Left lung (tissue), 10 donors: Measurements from ENCODE around the gene EMP3. TPM values are rescaled to one million over a fixed set of nuclear protein-coding genes. Genes with fewer than 3 reads are reported as not detected.
"Not testable (repeated sequence)": the region's sequence is repeated elsewhere in the genome, so short reads cannot be mapped to it uniquely, and the experiment has no call there.

Experiments used
- ATAC-seq: fragments of 200-7000 bp; cut with Tn5 transposase; one replicate; pipeline ENCODE4 v1.9.1; 2020; ENCODE audit warnings: moderate library complexity
- DNase-seq, 4 donors: peaks; one replicate each; pipeline ENCODE4 v3.0.0-alpha.2; 2013 to 2020
- H3K27ac ChIP-seq, 2 donors: fragments of 200-600 bp; sonication (generic) in 1 of 2; one replicate each; pipeline versions ENCODE4 v1.5.0 to v1.8.0; 2020 to 2021
- H3K27me3 ChIP-seq, 2 donors: fragments of 200-600 bp; sonication (generic) in 1 of 2; one replicate each; pipeline versions ENCODE4 v1.5.0 to v1.8.0; 2020 to 2021
- H3K36me3 ChIP-seq, 2 donors: fragments of 200-600 bp; sonication (generic) in 1 of 2; one replicate each; pipeline versions ENCODE4 v1.5.0 to v1.8.0; 2020 to 2021
- H3K4me1 ChIP-seq, 2 donors: fragments of 200-600 bp; one replicate each; pipeline ENCODE4 v1.8.0; 2021
- H3K4me3 ChIP-seq, 2 donors: fragments of 200-600 bp; sonication (generic) in 1 of 2; one replicate each; pipeline versions ENCODE4 v1.5.0 to v1.8.0; 2020 to 2021; ENCODE audit warnings: mild to moderate bottlenecking in 1 of 2
- H3K9me3 ChIP-seq, 2 donors: fragments of 200-600 bp; sonication (generic) in 1 of 2; one replicate each; pipeline versions ENCODE4 v1.5.0 to v1.8.0; 2020 to 2021
- CTCF ChIP-seq, 2 donors: fragments of 200-600 bp; sonication (generic) in 1 of 2; IDR thresholded peaks; one replicate each; pipeline versions ENCODE4 v1.5.0 to v1.8.0; 2021; ENCODE audit warnings: antibody characterized with exemption in 2 of 2
- intact Hi-C, 2 donors: fragments of 100-400 bp; cut with DNase I; formaldehyde crosslinking; loops; one replicate each; pipeline versions ENCODE4 v1.11.2 to v1.14.2; 2022
- polyA plus RNA-seq, 6 donors: library from polyadenylated mRNA; unstranded; fragments of 120-200 nt; gene quantifications; one replicate each; pipeline ENCODE4 v1.2.1, GENCODE V29; 2013; ENCODE audit not compliant: insufficient read length in 6 of 6
- total RNA-seq, 2 donors: library from RNA; stranded (reverse); fragmentation: NEBNext Ultra II Directional; extraction: Animal tissue kit (Norgen Biotek cat#: 25700); gene quantifications; one replicate each; pipeline ENCODE4 v1.2.1, GENCODE V29; 2021
- donor health status: DM: no; HTN: yes; CAD: no.
- donor health status: DM: no; HTN: no; CAD: no.

The EMP3 gene
- total and polyA plus RNA-seq, 8 donors, result 102 to 320 (median 110) TPM

GRCh38 chr19:48311384-48311783 is 14.0 kb upstream of the EMP3 start:
- no peak overlapping the region for H3K27ac ChIP-seq
- no peaks in the 10 kb centered on the region for H3K4me1 ChIP-seq
- TF ChIP-seq CTCF (IDR thresholded peaks at IDR 0.05), result no peak
- intact Hi-C loops, result no loop called here
- no peak overlapping the region for H3K4me3 ChIP-seq
- DNase-seq, result no peak
- no peaks in the 10 kb centered on the region for H3K36me3 ChIP-seq
- no peaks in the 10 kb centered on the region for H3K9me3 ChIP-seq
- no peaks in the 10 kb centered on the region for H3K27me3 ChIP-seq
- no peak for ATAC-seq

DNA sequence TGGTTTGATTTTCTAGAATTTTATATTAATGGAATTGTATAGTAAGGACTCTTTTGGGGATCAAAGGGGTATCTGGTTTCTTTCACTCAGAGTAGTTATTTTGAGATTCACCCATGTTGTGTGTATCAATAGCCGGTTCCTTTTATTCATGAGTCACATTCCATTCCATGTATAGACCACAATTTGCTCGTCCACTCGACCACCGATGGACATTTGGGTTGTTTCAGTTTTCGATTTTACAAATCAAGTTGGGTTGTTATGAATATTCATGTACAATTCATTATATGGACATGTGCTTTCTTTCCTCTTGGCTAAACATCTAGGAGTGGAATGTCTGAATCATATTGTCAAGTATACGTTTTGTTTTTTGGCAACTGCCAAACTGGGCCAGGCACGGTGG is 9.6 kb upstream of the EMP3 start:
- H3K4me1 ChIP-seq, result peaks cover 6 to 12% of the 10 kb centered on the region in 2 donors
- H3K27ac ChIP-seq, result no peak overlapping the region
- no peaks in the 10 kb centered on the region for H3K9me3 ChIP-seq
- intact Hi-C loops, result no loop called here
- DNase-seq (no peak), ATAC-seq (no peak)
- H3K27me3 ChIP-seq, result no peaks in the 10 kb centered on the region
- TF ChIP-seq CTCF (IDR thresholded peaks at IDR 0.05), result no peak
- no peaks in the 10 kb centered on the region for H3K36me3 ChIP-seq
- H3K4me3 ChIP-seq, result no peak overlapping the region

DNA sequence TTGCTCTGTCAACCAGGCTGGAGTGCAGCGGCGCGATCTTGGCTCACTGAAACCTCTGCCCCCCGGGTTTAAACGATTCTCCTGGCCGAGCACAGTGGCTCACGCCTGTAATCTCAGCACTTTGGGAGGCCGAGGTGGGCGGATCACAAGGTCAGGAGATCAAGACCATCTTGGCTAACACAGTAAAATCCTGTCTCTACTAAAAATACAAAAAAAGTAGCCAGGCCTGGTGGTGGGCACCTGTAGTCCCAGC is 7.7 kb upstream of the EMP3 start:
- H3K27me3 ChIP-seq, H3K36me3 ChIP-seq, ATAC-seq, H3K4me3 ChIP-seq, H3K9me3 ChIP-seq, intact Hi-C loops, DNase-seq, H3K27ac ChIP-seq: not testable (repeated sequence)
- H3K4me1 ChIP-seq, result peaks cover 11 to 24% of the 10 kb centered on the region in 2 donors

DNA sequence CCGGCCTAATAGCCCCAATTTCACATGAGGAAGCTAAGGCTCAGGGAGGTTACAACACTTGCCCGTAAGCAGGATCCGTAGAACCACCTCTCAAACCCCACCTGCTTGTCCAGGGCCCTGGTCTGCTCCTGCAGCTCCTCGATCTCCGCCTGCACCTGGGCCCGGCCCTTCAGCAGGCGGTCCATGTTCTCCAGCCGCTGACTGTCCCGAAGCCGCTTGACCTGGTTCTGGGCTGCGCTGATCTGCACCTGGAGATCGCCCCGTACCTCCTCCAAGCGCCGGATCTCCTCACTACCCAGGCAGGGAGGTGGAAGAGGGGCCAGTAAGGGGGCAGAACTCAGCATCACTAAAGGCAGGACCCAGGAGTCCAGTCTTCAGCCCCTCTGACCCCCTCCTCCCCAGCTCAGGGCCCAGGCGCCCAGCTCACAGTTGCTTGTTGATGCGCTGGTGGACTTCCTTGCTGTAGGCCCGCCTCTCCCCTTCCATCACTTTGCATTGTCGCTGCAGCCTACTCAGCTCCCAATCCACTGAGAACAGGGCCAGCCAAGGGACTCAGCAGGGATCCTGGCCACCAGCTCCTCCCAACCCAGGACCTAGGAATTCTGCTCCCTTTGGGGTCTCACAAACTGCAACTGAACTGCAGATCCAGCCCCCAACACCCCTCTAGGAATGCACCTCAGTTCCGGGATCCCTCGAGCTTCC is 6.9 kb upstream of the EMP3 start:
- no peak for DNase-seq
- H3K9me3 ChIP-seq, result no peaks in the 10 kb centered on the region
- TF ChIP-seq CTCF (IDR thresholded peaks at IDR 0.05), result no peak
- intact Hi-C loops, result no loop called here
- no peaks in the 10 kb centered on the region for H3K36me3 ChIP-seq
- ATAC-seq, result no peak
- H3K27me3 ChIP-seq, result no peaks in the 10 kb centered on the region
- peaks cover 15 to 32% of the 10 kb centered on the region in 2 donors for H3K4me1 ChIP-seq
- no peak overlapping the region for H3K4me3 ChIP-seq
- no peak overlapping the region for H3K27ac ChIP-seq

DNA sequence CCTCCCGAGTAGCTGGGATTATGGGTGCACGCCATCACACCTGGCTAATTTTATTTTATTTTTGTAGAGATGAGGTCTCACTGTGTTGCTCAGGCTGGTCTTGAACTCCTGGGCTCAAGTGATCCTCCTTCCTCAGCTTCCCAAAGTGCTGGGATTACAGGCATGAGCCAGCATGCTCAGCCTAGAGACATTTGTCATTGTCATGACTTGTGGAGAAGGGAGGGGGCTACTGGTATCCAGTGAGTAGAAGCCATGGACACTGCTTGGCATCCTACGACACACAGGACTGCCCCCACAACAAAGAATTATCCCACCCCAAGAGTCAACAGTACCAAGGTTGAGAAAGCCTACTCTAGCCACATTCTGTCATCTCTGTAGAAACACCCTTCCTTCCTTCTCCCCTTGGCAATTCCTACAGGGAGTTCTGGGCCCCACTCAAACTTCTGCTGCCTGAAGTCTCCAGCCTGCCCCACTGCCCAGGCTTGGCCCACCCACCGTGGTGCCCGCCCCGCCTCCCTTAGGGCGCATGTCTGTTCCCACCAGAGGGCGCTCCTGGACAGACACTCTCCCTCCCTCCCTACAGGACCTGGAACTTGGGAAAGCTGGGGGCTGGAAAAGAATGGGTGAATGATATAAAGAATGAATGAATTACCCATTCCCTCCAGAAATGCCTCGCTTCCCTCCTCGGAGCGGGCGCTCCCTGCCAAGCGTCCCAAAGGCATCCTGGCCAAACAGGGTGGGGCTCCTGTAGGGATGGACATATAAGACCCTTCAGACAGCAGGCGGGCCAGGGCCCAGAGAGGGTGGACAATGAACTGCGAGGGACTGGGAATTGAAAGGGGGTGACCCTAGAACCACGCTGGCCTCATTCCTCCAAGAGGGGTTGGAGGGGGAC is 5.5 kb upstream of the EMP3 start:
- Histone ChIP-seq H3K27ac (peak overlapping the region; percentile 99), H3K4me1 (peaks cover 15 to 46% of the 10 kb centered on the region in 2 donors), H3K9me3 (no peaks in the 10 kb centered on the region), H3K36me3 (no peaks in the 10 kb centered on the region), H3K4me3 (no peak overlapping the region), H3K27me3 (no peaks in the 10 kb centered on the region)
- DNase-seq (peak; percentile 49 to 94 (median 83)), ATAC-seq (peak; percentile 56)
- TF ChIP-seq CTCF (IDR thresholded peaks at IDR 0.05), result peak; percentile 62 to 91
- intact Hi-C loops, result no loop called here
